ENCODE measurements around the gene MAB21L2.

The MAB21L2 gene

DNA sequence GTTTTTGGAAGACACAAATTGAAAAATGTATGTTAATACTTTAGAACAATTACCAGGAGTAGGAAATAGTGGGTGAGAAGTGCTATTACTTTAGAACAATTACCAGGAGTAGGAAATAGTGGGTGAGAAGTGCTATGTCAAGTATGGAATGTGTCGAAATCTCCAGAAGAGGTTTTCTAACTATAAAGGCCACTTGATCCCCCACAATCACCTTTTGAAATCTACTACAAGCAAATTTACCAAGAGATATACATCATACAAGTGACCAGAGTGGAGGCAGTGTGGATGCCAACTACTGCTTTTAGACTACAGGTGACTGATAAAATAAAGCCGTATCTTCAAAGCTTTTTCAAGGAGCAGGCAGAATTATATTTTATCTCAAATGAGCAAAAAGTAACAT is 43.1 kb downstream of the MAB21L2 start:
- intact Hi-C loops (cut with DNase I; ENCODE audit: low total_unique reads), result no loop called here
- no peaks in the 10 kb centered on the region for H3K36me3 ChIP-seq
- H3K27me3 ChIP-seq, result no peaks in the 10 kb centered on the region
- H3K4me3 ChIP-seq, result no peak overlapping the region
- DNase-seq, result no peak
- TF ChIP-seq, protein P1, sequence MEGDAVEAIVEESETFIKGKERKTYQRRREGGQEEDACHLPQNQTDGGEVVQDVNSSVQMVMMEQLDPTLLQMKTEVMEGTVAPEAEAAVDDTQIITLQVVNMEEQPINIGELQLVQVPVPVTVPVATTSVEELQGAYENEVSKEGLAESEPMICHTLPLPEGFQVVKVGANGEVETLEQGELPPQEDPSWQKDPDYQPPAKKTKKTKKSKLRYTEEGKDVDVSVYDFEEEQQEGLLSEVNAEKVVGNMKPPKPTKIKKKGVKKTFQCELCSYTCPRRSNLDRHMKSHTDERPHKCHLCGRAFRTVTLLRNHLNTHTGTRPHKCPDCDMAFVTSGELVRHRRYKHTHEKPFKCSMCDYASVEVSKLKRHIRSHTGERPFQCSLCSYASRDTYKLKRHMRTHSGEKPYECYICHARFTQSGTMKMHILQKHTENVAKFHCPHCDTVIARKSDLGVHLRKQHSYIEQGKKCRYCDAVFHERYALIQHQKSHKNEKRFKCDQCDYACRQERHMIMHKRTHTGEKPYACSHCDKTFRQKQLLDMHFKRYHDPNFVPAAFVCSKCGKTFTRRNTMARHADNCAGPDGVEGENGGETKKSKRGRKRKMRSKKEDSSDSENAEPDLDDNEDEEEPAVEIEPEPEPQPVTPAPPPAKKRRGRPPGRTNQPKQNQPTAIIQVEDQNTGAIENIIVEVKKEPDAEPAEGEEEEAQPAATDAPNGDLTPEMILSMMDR (IDR thresholded peaks at IDR 0.05), result no peak
- no peaks in the 10 kb centered on the region for H3K4me1 ChIP-seq
- H3K27ac ChIP-seq, result no peak overlapping the region
- no peaks in the 10 kb centered on the region for H3K9me3 ChIP-seq

DNA sequence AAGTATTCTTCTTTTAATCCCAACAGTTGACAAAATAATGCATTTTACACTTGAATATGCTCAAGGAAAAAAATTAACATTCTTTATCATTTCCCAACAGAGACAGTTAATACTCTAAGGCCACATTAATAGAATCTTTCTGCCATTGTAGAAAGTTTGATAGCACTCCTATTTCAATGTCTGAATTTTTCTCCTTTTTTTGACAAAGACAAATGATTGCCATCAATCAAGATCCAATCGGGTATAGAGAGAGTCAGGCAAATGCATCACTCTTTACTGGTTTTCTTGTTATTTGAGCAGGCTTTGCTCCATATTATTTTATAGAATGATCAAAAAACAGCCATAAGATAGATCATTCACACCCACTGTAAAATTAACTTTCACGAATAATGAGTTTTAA is 46.1 kb downstream of the MAB21L2 start:
- DNase-seq, result no peak
- intact Hi-C loops (cut with DNase I; ENCODE audit: low total_unique reads), result no loop called here
- Histone ChIP-seq H3K27ac (no peak overlapping the region), H3K36me3 (no peaks in the 10 kb centered on the region), H3K4me3 (no peak overlapping the region), H3K27me3 (no peaks in the 10 kb centered on the region), H3K4me1 (no peaks in the 10 kb centered on the region), H3K9me3 (peaks cover 0 to 6% (median 0%) of the 10 kb centered on the region in 3 donors)
- TF ChIP-seq, protein P1 (IDR thresholded peaks at IDR 0.05), result no peak

DNA sequence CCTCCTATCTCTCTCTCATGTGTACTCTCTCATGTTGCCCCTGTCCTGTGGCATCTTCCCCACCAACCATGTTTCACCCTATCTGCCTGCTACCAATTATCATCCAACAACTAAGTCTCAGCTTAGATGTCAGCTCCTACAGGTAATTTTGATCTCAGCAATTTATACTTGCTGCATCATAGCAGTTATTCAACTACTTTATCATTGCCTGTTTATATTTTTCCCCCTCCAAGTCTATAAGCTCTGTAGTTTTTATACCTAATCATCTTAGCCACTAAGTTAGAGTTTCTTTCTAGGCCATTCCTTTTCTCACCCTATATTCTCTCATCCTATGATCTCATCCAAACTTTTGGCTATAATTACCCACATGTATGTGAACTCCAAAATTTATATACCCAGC is 50.7 kb downstream of the MAB21L2 start:
- Histone ChIP-seq H3K4me1 (no peaks in the 10 kb centered on the region), H3K9me3 (peaks cover 0 to 6% (median 4%) of the 10 kb centered on the region in 3 donors), H3K27ac (no peak overlapping the region), H3K36me3 (no peaks in the 10 kb centered on the region), H3K4me3 (no peak overlapping the region), H3K27me3 (no peaks in the 10 kb centered on the region)
- TF ChIP-seq, protein P1 (IDR thresholded peaks at IDR 0.05), result no peak
- no peak for DNase-seq
- intact Hi-C loops (cut with DNase I; ENCODE audit: low total_unique reads), result no loop called here
